Hepatocyte (in vitro differentiated cells): ENCODE measurements around the gene MSL2. TPM values are rescaled to one million over a fixed set of nuclear protein-coding genes. Genes with fewer than 3 reads are reported as not detected.
"Not testable (repeated sequence)": the region's sequence is repeated elsewhere in the genome, so short reads cannot be mapped to it uniquely, and the experiment has no call there.

Source experiments
- DNase-seq: peaks from one replicate; pipeline ENCODE4 v3.0.0-alpha.2; 2016; ENCODE audit warnings: low spot score
- H2AFZ ChIP-seq: fragments of 200-600 bp; sonication (generic); 2 replicates; pipeline ENCODE4 v1.6.0; 2016; ENCODE audit warnings: antibody characterized with exemption, mild to moderate bottlenecking
- H3K27ac ChIP-seq: fragments of 200-600 bp; sonication (generic); 2 replicates; pipeline ENCODE4 v1.5.1; 2016; ENCODE audit warnings: mild to moderate bottlenecking
- H3K27me3 ChIP-seq: fragments of 200-600 bp; sonication (generic); 2 replicates; pipeline ENCODE4 v1.6.1; 2016
- H3K36me3 ChIP-seq: fragments of 200-600 bp; sonication (generic); replicated peaks from 2 replicates; pipeline ENCODE4 v1.5.1; 2016; ENCODE audit warnings: low read depth; ENCODE audit not compliant: insufficient read depth
- H3K4me1 ChIP-seq: fragments of 200-600 bp; sonication (generic); 2 replicates; pipeline ENCODE4 v1.5.1; 2016; ENCODE audit warnings: mild to moderate bottlenecking, moderate library complexity; ENCODE audit not compliant: insufficient read depth
- H3K4me2 ChIP-seq: fragments of 200-600 bp; sonication (generic); 2 replicates; pipeline ENCODE4 v1.6.0; 2016
- H3K4me3 ChIP-seq: fragments of 200-600 bp; sonication (generic); 2 replicates; pipeline ENCODE4 v1.5.1; 2016; ENCODE audit warnings: mild to moderate bottlenecking
- H3K79me2 ChIP-seq: fragments of 200-600 bp; sonication (generic); 2 replicates; pipeline ENCODE4 v1.6.0; 2017; ENCODE audit warnings: mild to moderate bottlenecking
- H3K9me2 ChIP-seq: fragments of 200-600 bp; sonication (generic); replicated peaks from 2 replicates; pipeline ENCODE4 v1.6.0; 2017; ENCODE audit warnings: mild to moderate bottlenecking; ENCODE audit not compliant: insufficient read depth
- H3K9me3 ChIP-seq: fragments of 200-600 bp; sonication (generic); 2 replicates; pipeline ENCODE4 v1.5.1; 2016; ENCODE audit warnings: low read depth, mild to moderate bottlenecking
- H4K20me1 ChIP-seq: fragments of 200-600 bp; sonication (generic); 2 replicates; pipeline ENCODE4 v1.6.0; 2016; ENCODE audit warnings: mild to moderate bottlenecking; ENCODE audit not compliant: insufficient read depth, poor library complexity, severe bottlenecking
- EZH2 ChIP-seq: fragments of 200-600 bp; sonication (generic); IDR thresholded peaks from 2 replicates; pipeline ENCODE4 v1.6.1; 2016; ENCODE audit warnings: antibody characterized with exemption, mild to moderate bottlenecking, borderline replicate concordance
- EZH2phosphoT487 ChIP-seq: fragments of 200-600 bp; sonication (generic); IDR thresholded peaks from one replicate; pipeline ENCODE4 v1.6.1; 2018; ENCODE audit warnings: antibody characterized with exemption, mild to moderate bottlenecking, low read depth, moderate library complexity; ENCODE audit not compliant: unreplicated experiment, severe bottlenecking
- WGBS: methylation state at CpG from one replicate; pipeline ENCODE4 v1.1.6; 2016; ENCODE audit warnings: low lambda C conversion rate; ENCODE audit errors: missing lambda C conversion rate; 5-methylcytosine and 5-hydroxymethylcytosine counted together
- polyA plus RNA-seq: library from polyadenylated mRNA; unstranded; fragments of >200 nt; fragmentation: Nextera tagmentation; extraction: Ambion mirVana; gene quantifications from 2 replicates; pipeline ENCODE4 v1.2.1, GENCODE V29; 2016
- total RNA-seq: library from RNA; depleted of rRNA; stranded (reverse); fragments of >200 nt; gene quantifications from 2 replicates; pipeline ENCODE4 v1.2.3, GENCODE V29; 2014
- TF ChIP-seq, protein P1 (sequence below): fragments of 200-600 bp; sonication (generic); IDR thresholded peaks from 2 replicates; pipeline ENCODE4 v1.5.1; 2016; ENCODE audit warnings: antibody characterized with exemption, mild to moderate bottlenecking; ENCODE audit not compliant: poor library complexity

The MSL2 gene
- total and polyA plus RNA-seq, 2 experiments from 2014 or later: 4.5 to 20.2 TPM

DNA sequence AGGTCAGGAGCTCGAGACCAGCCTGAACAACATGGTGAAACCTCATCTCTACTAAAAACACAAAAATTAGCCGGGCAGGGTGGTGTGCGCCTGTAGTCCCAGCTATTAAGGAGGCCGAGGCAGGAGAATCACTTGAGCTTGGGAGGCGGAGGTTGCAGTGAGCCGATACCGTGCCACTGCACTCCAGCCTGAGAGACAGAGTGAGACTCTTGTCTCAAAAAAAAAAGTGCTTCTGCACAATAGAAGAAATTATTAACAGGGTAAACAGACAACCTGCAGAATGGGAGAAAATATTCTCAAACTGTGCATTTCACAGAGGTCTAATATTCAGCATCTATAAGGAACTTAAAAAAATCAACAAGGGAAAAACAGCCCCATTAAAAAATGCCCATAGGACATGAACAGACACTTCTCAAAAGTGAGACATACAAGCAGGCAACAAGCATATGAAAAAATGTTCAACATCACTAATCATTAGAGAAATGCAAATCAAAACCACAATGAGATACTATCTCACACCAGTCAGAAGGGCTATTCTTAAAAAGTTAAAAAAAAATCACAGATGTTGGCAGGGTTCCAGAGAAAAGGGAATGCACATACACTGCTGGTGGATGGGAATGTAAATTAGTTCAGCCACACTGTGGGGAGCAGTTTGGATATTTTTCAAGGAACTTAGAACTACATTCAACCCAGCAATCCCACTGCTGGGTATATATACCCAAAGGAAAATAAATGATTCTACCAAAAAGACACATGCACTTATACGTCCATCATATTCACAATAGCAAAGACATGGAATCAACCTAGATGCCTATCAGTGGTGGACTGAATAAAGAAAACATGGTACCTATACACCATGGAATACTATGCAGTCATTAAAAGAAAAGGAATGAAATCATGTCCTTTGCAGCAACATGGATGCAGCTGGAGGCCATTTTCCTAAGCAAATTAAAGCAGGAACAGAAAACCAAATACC is 75.5 kb downstream of the MSL2 start:
- Histone ChIP-seq H3K4me1 (no peaks in the 10 kb centered on the region), H3K9me2 (no peaks in the 10 kb centered on the region), H2AFZ (no peak overlapping the region), H3K79me2 (no peaks in the 10 kb centered on the region), H3K27ac (no peak overlapping the region), H3K4me2 (no peak overlapping the region), H4K20me1 (no peaks in the 10 kb centered on the region), H3K27me3 (no peaks in the 10 kb centered on the region), H3K36me3 (no peaks in the 10 kb centered on the region), H3K9me3 (no peaks in the 10 kb centered on the region), H3K4me3 (no peak overlapping the region)
- WGBS: 98% methylated on average over 8 of the region's 8 CpGs
- TF ChIP-seq, protein P1, sequence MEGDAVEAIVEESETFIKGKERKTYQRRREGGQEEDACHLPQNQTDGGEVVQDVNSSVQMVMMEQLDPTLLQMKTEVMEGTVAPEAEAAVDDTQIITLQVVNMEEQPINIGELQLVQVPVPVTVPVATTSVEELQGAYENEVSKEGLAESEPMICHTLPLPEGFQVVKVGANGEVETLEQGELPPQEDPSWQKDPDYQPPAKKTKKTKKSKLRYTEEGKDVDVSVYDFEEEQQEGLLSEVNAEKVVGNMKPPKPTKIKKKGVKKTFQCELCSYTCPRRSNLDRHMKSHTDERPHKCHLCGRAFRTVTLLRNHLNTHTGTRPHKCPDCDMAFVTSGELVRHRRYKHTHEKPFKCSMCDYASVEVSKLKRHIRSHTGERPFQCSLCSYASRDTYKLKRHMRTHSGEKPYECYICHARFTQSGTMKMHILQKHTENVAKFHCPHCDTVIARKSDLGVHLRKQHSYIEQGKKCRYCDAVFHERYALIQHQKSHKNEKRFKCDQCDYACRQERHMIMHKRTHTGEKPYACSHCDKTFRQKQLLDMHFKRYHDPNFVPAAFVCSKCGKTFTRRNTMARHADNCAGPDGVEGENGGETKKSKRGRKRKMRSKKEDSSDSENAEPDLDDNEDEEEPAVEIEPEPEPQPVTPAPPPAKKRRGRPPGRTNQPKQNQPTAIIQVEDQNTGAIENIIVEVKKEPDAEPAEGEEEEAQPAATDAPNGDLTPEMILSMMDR: no peak
- TF ChIP-seq EZH2: no peak
- TF ChIP-seq EZH2phosphoT487: no peak
- no peak for DNase-seq

DNA sequence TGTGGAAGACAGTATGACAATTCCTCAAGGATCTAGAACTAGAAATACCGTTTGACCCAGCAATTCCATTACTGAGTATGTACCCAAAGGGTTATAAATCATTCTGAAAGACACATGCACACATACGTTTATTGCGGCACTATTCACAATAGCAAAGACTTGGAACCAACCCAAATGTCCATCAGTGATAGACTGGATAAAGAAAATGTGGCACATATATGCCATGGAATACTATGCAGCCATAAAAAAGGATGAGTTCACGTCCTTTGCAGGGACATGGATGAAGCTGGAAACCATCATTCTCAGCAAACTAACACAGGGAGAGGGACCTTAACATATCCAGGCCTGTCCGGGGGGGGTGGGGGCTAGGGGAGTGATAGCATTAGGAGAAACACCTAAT is 76.4 kb downstream of the MSL2 start:
- not testable (repeated sequence) for H3K36me3 ChIP-seq, H4K20me1 ChIP-seq, DNase-seq, H3K27me3 ChIP-seq, H3K9me2 ChIP-seq, H3K4me2 ChIP-seq, H3K79me2 ChIP-seq, H3K4me3 ChIP-seq, H3K27ac ChIP-seq, H3K4me1 ChIP-seq, H2AFZ ChIP-seq, H3K9me3 ChIP-seq
- 98% methylated on average over 5 of the region's 5 CpGs for WGBS

DNA sequence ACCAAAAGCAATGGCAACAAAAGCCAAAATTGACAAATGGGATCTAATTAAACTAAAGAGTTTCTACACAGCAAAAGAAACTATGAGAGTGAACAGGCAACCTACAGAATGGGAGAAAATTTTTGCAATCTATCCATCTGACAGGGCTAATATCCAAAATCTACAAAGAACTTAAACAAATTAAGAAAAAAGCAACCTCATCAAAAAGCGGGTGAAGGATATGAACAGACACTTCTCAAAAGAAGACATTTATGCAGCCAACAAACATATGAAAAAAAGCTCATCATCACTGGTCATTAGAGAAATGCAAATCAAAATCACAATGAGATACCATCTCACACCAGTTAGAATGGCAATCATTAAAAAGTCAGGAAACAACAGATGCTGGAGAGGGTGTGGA is 76.8 kb downstream of the MSL2 start:
- not testable (repeated sequence) for H2AFZ ChIP-seq, H3K9me2 ChIP-seq, DNase-seq, H3K4me1 ChIP-seq, H3K27ac ChIP-seq, H3K79me2 ChIP-seq, H3K27me3 ChIP-seq, H3K9me3 ChIP-seq, H3K4me3 ChIP-seq, H3K36me3 ChIP-seq, H4K20me1 ChIP-seq, H3K4me2 ChIP-seq
- 100% methylated on average over 1 of the region's 1 CpG for WGBS

DNA sequence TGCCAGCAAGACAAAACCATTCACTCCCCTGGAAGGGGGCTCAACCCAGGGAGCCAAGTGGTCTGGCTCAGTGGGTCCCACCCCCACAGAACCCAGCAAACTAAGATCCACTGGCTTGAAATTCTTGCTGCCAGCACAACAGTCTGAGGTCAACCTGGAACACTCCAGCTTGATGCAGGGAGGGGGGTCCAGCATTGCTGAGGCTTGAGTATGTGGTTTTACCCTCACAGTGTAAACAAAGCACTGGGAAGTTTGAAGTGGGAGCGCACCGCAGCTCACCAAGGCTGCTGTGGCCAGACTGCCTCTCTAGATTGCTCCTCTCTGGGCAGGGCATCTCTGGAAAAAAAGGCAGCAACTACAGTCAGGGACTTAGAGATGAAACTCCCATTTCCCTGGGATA is 81.7 kb downstream of the MSL2 start:
- no peaks in the 10 kb centered on the region for H3K9me3 ChIP-seq
- H3K4me3 ChIP-seq: no peak overlapping the region
- no peak for DNase-seq
- H2AFZ ChIP-seq: no peak overlapping the region
- H4K20me1 ChIP-seq: no peaks in the 10 kb centered on the region
- WGBS: 93% methylated on average over 2 of the region's 2 CpGs
- H3K4me1 ChIP-seq: no peaks in the 10 kb centered on the region
- no peak overlapping the region for H3K4me2 ChIP-seq
- H3K9me2 ChIP-seq: no peaks in the 10 kb centered on the region
- peaks cover 4% of the 10 kb centered on the region for H3K36me3 ChIP-seq
- H3K27me3 ChIP-seq: no peaks in the 10 kb centered on the region
- TF ChIP-seq EZH2phosphoT487 (no peak), EZH2 (no peak)
- TF ChIP-seq, protein P1: no peak
- H3K79me2 ChIP-seq: no peaks in the 10 kb centered on the region
- H3K27ac ChIP-seq: no peak overlapping the region
